SK-N-SH treated with all-trans-retinoic acid at 6 μM for 48 hours (cell line): Measurements from ENCODE around the gene SLC6A5.

ENCODE experiments used
- ATAC-seq: fragments of 200-7000 bp; cut with Tn5 transposase; 3 replicates; pipeline ENCODE4 v1.9.1; 2020; ENCODE audit warnings: mild to moderate bottlenecking, moderate library complexity
- ARNTL ChIP-seq: fragments of 450-650 bp; formaldehyde crosslinking; IDR thresholded peaks from 2 replicates; pipeline ENCODE4 v1.5.0; 2020; ENCODE audit warnings: low read depth, mild to moderate bottlenecking, moderate library complexity, borderline replicate concordance
- BACH2 ChIP-seq: fragments of 250-450 bp; sonication (Bioruptor Pico); IDR thresholded peaks from 2 replicates; pipeline ENCODE4 v1.9.0; 2021; ENCODE audit warnings: mild to moderate bottlenecking, borderline replicate concordance
- ESRRG ChIP-seq: fragments of 250-450 bp; sonication (Bioruptor Pico); IDR thresholded peaks from 2 replicates; pipeline ENCODE4 v1.6.1; 2021; ENCODE audit warnings: mild to moderate bottlenecking
- GLIS3 ChIP-seq: fragments of 250-450 bp; sonication (Bioruptor Pico); IDR thresholded peaks from 2 replicates; pipeline ENCODE4 v1.5.0; 2020; ENCODE audit warnings: mild to moderate bottlenecking, moderate library complexity
- ISL1 ChIP-seq: fragments of 250-450 bp; sonication (Bioruptor Pico); IDR thresholded peaks from 2 replicates; pipeline ENCODE4 v2.1.2; 2022; ENCODE audit warnings: mild to moderate bottlenecking, moderate library complexity
- OSR1 ChIP-seq: fragments of 250-450 bp; sonication (Bioruptor Pico); IDR thresholded peaks from 2 replicates; pipeline ENCODE4 v1.8.0; 2022; ENCODE audit warnings: moderate library complexity, mild to moderate bottlenecking, inconsistent platforms
- RARB ChIP-seq: fragments of 250-450 bp; sonication (Bioruptor Pico); IDR thresholded peaks from 2 replicates; pipeline ENCODE4 v1.8.0; 2021; ENCODE audit warnings: mild to moderate bottlenecking, moderate library complexity
- SNAI2 ChIP-seq: fragments of 250-450 bp; sonication (Bioruptor Pico); IDR thresholded peaks from 2 replicates; pipeline ENCODE4 v1.5.0; 2020; ENCODE audit warnings: mild to moderate bottlenecking, moderate library complexity
- TCF4 ChIP-seq: fragments of 250-450 bp; sonication (Bioruptor Pico); IDR thresholded peaks from 2 replicates; pipeline ENCODE4 v1.8.0; 2021; ENCODE audit warnings: mild to moderate bottlenecking, moderate library complexity, borderline replicate concordance
- TOX ChIP-seq: fragments of 250-450 bp; sonication (Bioruptor Pico); IDR thresholded peaks from 2 replicates; pipeline ENCODE4 v1.8.0; 2021; ENCODE audit warnings: mild to moderate bottlenecking, moderate library complexity, borderline replicate concordance
- ZC3H10 ChIP-seq: fragments of 250-450 bp; sonication (Bioruptor Pico); IDR thresholded peaks from 2 replicates; pipeline ENCODE4 v1.5.1; 2021; ENCODE audit warnings: mild to moderate bottlenecking, moderate library complexity
- ZFP3 ChIP-seq: fragments of 250-450 bp; sonication (Bioruptor Pico); IDR thresholded peaks from 2 replicates; pipeline ENCODE4 v1.5.0; 2020; ENCODE audit warnings: mild to moderate bottlenecking, moderate library complexity
- ZFP30 ChIP-seq: fragments of 450-650 bp; formaldehyde crosslinking; IDR thresholded peaks from 2 replicates; pipeline ENCODE4 v1.5.0; 2022; ENCODE audit warnings: mild to moderate bottlenecking, moderate library complexity
- ZNF565 ChIP-seq: fragments of 450-650 bp; formaldehyde crosslinking; conservative IDR thresholded peaks from 2 replicates; pipeline ENCODE4 v1.5.0; 2020; ENCODE audit warnings: low read depth, mild to moderate bottlenecking, moderate library complexity
- ZNF70 ChIP-seq: fragments of 450-650 bp; formaldehyde crosslinking; IDR thresholded peaks from 2 replicates; pipeline ENCODE4 v1.5.0; 2020; ENCODE audit warnings: mild to moderate bottlenecking, moderate library complexity
- ZNF8 ChIP-seq: fragments of 450-650 bp; formaldehyde crosslinking; IDR thresholded peaks from 2 replicates; pipeline ENCODE4 v1.5.0; 2020; ENCODE audit warnings: mild to moderate bottlenecking, moderate library complexity
- TF ChIP-seq, protein P1 (sequence below): fragments of 250-450 bp; sonication (Bioruptor Pico); IDR thresholded peaks from 2 replicates; pipeline ENCODE4 v1.5.1; 2020; ENCODE audit warnings: low read depth, mild to moderate bottlenecking, moderate library complexity
- TF ChIP-seq, protein P2 (sequence below): fragments of 250-450 bp; sonication (Bioruptor Pico); IDR thresholded peaks from 2 replicates; pipeline ENCODE4 v1.5.1; 2021; ENCODE audit warnings: mild to moderate bottlenecking, moderate library complexity
- TF ChIP-seq, protein P3 (sequence below): fragments of 250-450 bp; sonication (Bioruptor Pico); IDR thresholded peaks from 2 replicates; pipeline ENCODE4 v1.8.0; 2021; ENCODE audit warnings: low read depth, mild to moderate bottlenecking, moderate library complexity, borderline replicate concordance
- TF ChIP-seq, protein P4 (sequence below): fragments of 250-450 bp; sonication (Bioruptor Pico); IDR thresholded peaks from 2 replicates; pipeline ENCODE4 v1.8.0; 2020; ENCODE audit warnings: mild to moderate bottlenecking, moderate library complexity, borderline replicate concordance
- TF ChIP-seq, protein P5 (sequence below): fragments of 250-450 bp; sonication (Bioruptor Pico); IDR thresholded peaks from 2 replicates; pipeline ENCODE4 v1.5.0; 2020; ENCODE audit warnings: mild to moderate bottlenecking, moderate library complexity

Gene SLC6A5

DNA sequence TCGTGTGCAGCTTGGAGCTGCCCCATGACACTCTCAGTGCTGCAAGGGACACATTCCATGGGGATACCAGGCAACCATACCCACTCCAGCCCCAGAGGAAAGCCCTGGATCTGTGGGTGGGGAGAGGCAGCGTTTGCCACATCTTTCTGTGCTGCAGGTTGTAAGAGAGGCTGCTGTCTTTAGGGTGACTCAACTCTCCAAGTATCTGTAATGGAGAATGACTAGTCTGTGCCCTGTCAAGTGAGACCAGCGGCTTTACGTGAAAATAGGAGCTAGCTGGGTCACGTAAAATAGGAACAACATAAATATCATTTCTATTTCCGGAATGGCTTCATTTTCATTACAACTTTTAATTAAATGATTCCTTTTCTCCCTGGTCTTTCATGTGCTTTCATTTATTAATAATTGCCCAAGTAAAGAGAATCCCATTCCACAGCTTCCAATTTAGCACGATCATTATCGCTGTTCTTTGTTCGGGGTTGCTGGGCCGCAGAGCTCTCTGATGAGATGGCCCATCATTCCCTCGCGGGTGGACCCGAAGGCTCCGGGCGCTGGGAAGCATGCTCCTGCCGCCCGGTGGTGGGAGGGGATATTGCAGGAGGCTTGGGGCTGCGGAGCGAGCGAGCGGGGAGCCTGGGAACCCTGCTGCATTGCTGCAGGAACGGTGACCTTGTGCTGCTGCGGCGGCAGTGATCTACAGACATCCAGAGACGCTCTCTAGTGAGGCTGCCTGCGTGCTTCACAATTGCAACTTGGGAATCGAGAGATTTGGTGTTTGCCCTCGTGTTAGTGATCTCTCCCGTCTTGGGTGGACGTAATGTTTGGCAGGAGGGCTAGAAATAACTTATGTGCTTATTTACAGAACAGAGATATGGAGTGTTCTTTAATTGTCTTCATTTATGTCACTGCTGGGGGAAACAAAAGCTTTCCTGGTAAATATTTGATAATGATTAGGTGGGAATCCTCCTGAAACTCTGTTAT, 10.6 kb downstream of the SLC6A5 start:
- peak; percentile 99 for ATAC-seq
- TF ChIP-seq, protein P1, sequence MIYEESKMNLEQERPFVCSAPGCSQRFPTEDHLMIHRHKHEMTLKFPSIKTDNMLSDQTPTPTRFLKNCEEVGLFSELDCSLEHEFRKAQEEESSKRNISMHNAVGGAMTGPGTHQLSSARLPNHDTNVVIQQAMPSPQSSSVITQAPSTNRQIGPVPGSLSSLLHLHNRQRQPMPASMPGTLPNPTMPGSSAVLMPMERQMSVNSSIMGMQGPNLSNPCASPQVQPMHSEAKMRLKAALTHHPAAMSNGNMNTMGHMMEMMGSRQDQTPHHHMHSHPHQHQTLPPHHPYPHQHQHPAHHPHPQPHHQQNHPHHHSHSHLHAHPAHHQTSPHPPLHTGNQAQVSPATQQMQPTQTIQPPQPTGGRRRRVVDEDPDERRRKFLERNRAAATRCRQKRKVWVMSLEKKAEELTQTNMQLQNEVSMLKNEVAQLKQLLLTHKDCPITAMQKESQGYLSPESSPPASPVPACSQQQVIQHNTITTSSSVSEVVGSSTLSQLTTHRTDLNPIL: no peak
- TF ChIP-seq TOX (CRISPR knock-in tag): no peak

DNA sequence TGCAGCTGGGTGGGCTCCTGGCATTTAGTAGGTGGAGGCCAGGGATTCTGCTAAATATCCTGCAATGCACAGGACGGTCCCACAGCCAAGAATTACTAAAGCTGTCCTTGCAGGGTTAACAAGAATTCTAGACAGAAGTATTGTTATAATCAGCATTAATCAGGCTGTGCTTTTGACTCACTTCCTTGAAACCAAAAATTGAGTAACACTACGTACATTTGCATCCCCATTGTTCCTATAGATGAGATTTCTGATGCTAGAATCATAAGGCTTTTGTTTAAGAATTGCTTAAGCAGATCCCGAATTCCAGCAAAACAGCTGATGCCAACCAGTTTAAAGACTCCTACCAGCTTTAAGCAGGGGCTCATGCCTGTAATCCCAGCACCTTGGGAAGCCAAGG, 11.4 kb downstream of the SLC6A5 start:
- TF ChIP-seq, protein P2, sequence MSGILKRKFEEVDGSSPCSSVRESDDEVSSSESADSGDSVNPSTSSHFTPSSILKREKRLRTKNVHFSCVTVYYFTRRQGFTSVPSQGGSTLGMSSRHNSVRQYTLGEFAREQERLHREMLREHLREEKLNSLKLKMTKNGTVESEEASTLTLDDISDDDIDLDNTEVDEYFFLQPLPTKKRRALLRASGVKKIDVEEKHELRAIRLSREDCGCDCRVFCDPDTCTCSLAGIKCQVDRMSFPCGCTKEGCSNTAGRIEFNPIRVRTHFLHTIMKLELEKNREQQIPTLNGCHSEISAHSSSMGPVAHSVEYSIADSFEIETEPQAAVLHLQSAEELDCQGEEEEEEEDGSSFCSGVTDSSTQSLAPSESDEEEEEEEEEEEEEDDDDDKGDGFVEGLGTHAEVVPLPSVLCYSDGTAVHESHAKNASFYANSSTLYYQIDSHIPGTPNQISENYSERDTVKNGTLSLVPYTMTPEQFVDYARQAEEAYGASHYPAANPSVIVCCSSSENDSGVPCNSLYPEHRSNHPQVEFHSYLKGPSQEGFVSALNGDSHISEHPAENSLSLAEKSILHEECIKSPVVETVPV: no peak
- TF ChIP-seq ZC3H10 (CRISPR knock-in tag) (no peak), OSR1 (CRISPR knock-in tag) (no peak), ZNF8 (no peak), ZFP3 (CRISPR knock-in tag) (no peak), ARNTL (CRISPR knock-in tag) (no peak), SNAI2 (no peak), ZNF565 (CRISPR knock-in tag) (no peak), ISL1 (CRISPR knock-in tag) (no peak), ZFP30 (no peak)
- TF ChIP-seq, protein P3, sequence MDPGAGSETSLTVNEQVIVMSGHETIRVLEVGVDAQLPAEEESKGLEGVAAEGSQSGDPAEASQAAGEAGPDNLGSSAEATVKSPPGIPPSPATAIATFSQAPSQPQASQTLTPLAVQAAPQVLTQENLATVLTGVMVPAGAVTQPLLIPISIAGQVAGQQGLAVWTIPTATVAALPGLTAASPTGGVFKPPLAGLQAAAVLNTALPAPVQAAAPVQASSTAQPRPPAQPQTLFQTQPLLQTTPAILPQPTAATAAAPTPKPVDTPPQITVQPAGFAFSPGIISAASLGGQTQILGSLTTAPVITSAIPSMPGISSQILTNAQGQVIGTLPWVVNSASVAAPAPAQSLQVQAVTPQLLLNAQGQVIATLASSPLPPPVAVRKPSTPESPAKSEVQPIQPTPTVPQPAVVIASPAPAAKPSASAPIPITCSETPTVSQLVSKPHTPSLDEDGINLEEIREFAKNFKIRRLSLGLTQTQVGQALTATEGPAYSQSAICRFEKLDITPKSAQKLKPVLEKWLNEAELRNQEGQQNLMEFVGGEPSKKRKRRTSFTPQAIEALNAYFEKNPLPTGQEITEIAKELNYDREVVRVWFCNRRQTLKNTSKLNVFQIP (CRISPR knock-in tag): no peak
- TF ChIP-seq, protein P1: no peak
- ATAC-seq: no peak

DNA sequence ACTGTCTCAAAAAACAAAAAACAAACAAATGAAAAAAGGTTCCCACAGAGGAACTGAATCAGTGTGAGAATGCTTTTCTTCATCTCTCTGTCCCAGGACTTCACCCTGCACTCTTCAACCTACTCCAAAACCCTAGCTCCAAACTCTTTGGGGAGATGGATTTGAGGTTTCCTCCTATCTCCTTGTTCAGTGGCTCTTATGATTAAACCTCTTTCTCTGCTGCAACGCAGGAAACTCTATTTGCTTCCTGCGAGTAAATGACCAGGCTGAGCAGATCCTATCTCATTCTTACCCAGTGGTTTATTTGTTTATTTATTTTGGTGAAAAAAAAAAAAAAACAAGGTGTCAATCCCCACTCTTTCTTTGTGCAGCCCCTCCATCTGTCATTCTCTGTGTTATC, 12.0 kb downstream of the SLC6A5 start:
- TF ChIP-seq ZC3H10 (CRISPR knock-in tag): no peak
- TF ChIP-seq ZNF70 (CRISPR knock-in tag): peak; percentile 68
- TF ChIP-seq RARB (CRISPR knock-in tag): no peak
- TF ChIP-seq ZFP3 (CRISPR knock-in tag): 0 out of 2 replicates have a peak, but pooled peaks have one; percentile 27
- ATAC-seq: no peak

DNA sequence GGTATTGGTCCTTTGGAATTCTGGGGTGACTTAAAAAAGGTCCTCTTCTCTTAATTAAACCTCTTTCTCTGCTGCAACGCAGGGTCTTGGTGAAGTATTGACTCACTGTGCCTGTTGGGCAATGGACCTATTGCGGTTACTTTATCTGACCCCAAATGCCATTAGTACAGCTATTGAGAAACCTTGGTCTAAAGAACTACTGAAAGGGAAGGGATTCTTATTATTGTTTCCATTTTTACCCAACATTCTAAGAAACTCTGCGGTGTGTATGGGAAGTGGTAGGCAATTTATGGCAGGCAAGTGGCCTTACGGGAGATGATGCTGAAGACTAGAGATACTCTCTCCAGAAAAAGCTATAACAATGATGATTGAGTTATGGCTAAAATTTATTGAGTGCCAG, 12.5 kb downstream of the SLC6A5 start:
- TF ChIP-seq GLIS3: no peak
- TF ChIP-seq, protein P4, sequence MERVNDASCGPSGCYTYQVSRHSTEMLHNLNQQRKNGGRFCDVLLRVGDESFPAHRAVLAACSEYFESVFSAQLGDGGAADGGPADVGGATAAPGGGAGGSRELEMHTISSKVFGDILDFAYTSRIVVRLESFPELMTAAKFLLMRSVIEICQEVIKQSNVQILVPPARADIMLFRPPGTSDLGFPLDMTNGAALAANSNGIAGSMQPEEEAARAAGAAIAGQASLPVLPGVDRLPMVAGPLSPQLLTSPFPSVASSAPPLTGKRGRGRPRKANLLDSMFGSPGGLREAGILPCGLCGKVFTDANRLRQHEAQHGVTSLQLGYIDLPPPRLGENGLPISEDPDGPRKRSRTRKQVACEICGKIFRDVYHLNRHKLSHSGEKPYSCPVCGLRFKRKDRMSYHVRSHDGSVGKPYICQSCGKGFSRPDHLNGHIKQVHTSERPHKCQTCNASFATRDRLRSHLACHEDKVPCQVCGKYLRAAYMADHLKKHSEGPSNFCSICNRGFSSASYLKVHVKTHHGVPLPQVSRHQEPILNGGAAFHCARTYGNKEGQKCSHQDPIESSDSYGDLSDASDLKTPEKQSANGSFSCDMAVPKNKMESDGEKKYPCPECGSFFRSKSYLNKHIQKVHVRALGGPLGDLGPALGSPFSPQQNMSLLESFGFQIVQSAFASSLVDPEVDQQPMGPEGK: no peak
- TF ChIP-seq SNAI2: no peak
- no peak for TF ChIP-seq ISL1 (CRISPR knock-in tag)
- TF ChIP-seq ESRRG (CRISPR knock-in tag): no peak
- no peak for TF ChIP-seq ZNF8
- TF ChIP-seq, protein P5, sequence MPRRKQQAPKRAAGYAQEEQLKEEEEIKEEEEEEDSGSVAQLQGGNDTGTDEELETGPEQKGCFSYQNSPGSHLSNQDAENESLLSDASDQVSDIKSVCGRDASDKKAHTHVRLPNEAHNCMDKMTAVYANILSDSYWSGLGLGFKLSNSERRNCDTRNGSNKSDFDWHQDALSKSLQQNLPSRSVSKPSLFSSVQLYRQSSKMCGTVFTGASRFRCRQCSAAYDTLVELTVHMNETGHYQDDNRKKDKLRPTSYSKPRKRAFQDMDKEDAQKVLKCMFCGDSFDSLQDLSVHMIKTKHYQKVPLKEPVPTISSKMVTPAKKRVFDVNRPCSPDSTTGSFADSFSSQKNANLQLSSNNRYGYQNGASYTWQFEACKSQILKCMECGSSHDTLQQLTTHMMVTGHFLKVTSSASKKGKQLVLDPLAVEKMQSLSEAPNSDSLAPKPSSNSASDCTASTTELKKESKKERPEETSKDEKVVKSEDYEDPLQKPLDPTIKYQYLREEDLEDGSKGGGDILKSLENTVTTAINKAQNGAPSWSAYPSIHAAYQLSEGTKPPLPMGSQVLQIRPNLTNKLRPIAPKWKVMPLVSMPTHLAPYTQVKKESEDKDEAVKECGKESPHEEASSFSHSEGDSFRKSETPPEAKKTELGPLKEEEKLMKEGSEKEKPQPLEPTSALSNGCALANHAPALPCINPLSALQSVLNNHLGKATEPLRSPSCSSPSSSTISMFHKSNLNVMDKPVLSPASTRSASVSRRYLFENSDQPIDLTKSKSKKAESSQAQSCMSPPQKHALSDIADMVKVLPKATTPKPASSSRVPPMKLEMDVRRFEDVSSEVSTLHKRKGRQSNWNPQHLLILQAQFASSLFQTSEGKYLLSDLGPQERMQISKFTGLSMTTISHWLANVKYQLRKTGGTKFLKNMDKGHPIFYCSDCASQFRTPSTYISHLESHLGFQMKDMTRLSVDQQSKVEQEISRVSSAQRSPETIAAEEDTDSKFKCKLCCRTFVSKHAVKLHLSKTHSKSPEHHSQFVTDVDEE (CRISPR knock-in tag): no peak
- no peak for TF ChIP-seq BACH2 (CRISPR knock-in tag)
- TF ChIP-seq TCF4 (CRISPR knock-in tag): no peak
- TF ChIP-seq, protein P3 (CRISPR knock-in tag): no peak
- ATAC-seq: no peak
